Measurements from ENCODE around the gene DAGLA. TPM values are rescaled to one million over a fixed set of nuclear protein-coding genes. Genes with fewer than 3 reads are reported as not detected.

Gene DAGLA
- total RNA-seq, 1 experiment from 2014 or later, result 10.9 TPM

DNA sequence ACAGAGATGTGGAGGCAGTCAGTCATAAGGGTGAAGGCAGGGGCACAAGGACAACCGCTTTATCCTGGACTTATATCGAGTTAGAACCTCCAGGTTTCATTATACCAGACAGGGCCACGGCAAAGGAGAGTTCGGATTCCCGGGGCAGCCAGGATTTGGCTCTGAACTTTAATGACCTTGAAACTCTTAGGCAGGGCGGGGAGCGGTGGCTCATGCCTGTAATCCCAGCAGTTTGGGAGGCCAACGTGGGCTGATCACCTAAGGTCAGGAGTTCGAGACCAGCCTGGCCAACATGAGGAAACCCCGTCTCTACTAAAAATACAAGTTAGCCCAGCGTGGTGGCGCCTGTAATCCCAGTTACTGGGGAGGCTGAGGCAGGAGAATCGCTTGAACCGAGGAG lies 71.2 kb downstream of the DAGLA start:
- POLR2A ChIA-PET (ENCODE audit: low non-redundant PET), result no interaction called here
- intact Hi-C loops (cut with micrococcal nuclease; ENCODE audit: unreplicated experiment), result no loop called here
- TF ChIP-seq EZH2 (IDR thresholded peaks at IDR 0.05; ENCODE audit: borderline replicate concordance, low read depth, low read length, poor library complexity, severe bottlenecking), result no peak
- TF ChIP-seq, protein P1, sequence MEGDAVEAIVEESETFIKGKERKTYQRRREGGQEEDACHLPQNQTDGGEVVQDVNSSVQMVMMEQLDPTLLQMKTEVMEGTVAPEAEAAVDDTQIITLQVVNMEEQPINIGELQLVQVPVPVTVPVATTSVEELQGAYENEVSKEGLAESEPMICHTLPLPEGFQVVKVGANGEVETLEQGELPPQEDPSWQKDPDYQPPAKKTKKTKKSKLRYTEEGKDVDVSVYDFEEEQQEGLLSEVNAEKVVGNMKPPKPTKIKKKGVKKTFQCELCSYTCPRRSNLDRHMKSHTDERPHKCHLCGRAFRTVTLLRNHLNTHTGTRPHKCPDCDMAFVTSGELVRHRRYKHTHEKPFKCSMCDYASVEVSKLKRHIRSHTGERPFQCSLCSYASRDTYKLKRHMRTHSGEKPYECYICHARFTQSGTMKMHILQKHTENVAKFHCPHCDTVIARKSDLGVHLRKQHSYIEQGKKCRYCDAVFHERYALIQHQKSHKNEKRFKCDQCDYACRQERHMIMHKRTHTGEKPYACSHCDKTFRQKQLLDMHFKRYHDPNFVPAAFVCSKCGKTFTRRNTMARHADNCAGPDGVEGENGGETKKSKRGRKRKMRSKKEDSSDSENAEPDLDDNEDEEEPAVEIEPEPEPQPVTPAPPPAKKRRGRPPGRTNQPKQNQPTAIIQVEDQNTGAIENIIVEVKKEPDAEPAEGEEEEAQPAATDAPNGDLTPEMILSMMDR (conservative IDR thresholded peaks at IDR 0.05; ENCODE audit: low read depth, low read length), result no peak
- Histone ChIP-seq H3K4me1 (ENCODE audit: insufficient read depth, low read length, poor library complexity, severe bottlenecking) (peaks cover 11% of the 10 kb centered on the region), H3K9me3 (ENCODE audit: low read depth, low read length, poor library complexity, severe bottlenecking) (no peaks in the 10 kb centered on the region), H3K27ac (ENCODE audit: low read depth, low read length, poor library complexity, severe bottlenecking) (no peak overlapping the region), H3K27me3 (replicated peaks; ENCODE audit: insufficient read depth, low read depth, low read length, poor library complexity) (no peaks in the 10 kb centered on the region), H3K4me3 (ENCODE audit: low read depth, low read length, poor library complexity, severe bottlenecking) (no peak overlapping the region), H3K36me3 (ENCODE audit: insufficient read depth, low read length, poor library complexity, severe bottlenecking) (no peaks in the 10 kb centered on the region)
- CTCF ChIA-PET, result interaction anchor here (1.2 kb wide), 1 partner anchor 18 kb away, joined by 4 read pairs; no protein-coding TSS in a partner anchor
- no TSS peak for BruUV-seq (replicated peaks)
- no peak for DNase-seq (ENCODE audit: low spot score)

DNA sequence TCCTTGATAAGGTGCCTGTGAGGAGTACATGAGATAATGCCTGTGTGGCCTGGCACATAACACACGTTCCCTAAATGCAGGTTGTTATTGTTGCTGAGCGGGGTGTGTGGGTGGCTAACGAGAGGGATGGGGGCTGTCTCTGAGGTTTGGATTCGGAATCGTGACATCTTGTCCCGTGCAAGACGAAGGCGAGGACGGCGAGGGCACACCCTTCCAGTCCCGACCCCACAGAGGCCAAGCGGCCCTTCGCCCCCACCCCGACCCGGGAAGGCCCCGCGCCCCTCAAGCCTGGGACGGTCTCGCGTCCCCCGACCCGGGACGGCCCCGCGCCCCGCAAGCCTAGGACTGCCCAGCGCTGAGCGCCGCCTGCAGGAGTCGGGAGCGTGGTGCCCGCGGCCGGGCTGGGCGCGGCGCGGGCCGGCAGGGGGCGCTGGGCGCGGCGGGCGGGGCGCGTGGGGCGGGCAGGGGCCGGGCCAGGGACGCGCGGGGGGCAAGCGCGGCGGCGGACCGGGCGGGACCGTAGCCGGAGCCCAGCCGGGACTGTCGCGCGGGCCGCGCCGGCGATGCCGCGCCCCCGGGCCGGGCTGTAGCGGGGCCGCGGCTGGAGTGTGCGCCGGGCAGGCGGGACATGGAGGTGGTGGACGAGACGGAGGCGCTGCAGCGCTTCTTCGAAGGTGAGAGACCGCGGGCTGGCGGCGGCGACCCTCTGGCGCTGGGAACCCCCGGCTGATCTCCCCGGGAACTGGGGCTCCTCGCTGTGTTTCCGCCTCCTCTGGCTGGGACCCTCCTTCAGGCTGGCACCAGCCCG lies 72.1 kb downstream of the DAGLA start, which contains the start of gene MYRF:
Gene MYRF (plus strand): TSS at position 520 of the 808 bp plus-strand sequence. CDS start 109 bp downstream, at position 629.
- peak; percentile 73 for DNase-seq (ENCODE audit: low spot score)
- Histone ChIP-seq H3K4me1 (ENCODE audit: insufficient read depth, low read length, poor library complexity, severe bottlenecking) (peaks cover 20% of the 10 kb centered on the region), H3K4me3 (ENCODE audit: low read depth, low read length, poor library complexity, severe bottlenecking) (peak within 1 kb of the TSS; percentile 50), H3K36me3 (ENCODE audit: insufficient read depth, low read length, poor library complexity, severe bottlenecking) (no peaks in the 10 kb centered on the region), H3K27ac (ENCODE audit: low read depth, low read length, poor library complexity, severe bottlenecking) (no peak within 1 kb of the TSS), H3K9me3 (ENCODE audit: low read depth, low read length, poor library complexity, severe bottlenecking) (no peaks in the 10 kb centered on the region), H3K27me3 (replicated peaks; ENCODE audit: insufficient read depth, low read depth, low read length, poor library complexity) (no peaks in the 10 kb centered on the region)
- ChIA-PET POLR2A (ENCODE audit: low non-redundant PET) (no interaction called here), CTCF (interaction anchor here (1.2 to 1.6 kb wide), 2 partner anchors 36 to 356 kb away, joined by 6 to 10 read pairs; no protein-coding TSS in a partner anchor)
- no TSS peak for BruUV-seq (replicated peaks)
- intact Hi-C loops (cut with micrococcal nuclease; ENCODE audit: unreplicated experiment), result no loop called here
- TF ChIP-seq EZH2 (IDR thresholded peaks at IDR 0.05; ENCODE audit: borderline replicate concordance, low read depth, low read length, poor library complexity, severe bottlenecking), result no peak
- TF ChIP-seq, protein P1 (conservative IDR thresholded peaks at IDR 0.05; ENCODE audit: low read depth, low read length), result peak; percentile 59

DNA sequence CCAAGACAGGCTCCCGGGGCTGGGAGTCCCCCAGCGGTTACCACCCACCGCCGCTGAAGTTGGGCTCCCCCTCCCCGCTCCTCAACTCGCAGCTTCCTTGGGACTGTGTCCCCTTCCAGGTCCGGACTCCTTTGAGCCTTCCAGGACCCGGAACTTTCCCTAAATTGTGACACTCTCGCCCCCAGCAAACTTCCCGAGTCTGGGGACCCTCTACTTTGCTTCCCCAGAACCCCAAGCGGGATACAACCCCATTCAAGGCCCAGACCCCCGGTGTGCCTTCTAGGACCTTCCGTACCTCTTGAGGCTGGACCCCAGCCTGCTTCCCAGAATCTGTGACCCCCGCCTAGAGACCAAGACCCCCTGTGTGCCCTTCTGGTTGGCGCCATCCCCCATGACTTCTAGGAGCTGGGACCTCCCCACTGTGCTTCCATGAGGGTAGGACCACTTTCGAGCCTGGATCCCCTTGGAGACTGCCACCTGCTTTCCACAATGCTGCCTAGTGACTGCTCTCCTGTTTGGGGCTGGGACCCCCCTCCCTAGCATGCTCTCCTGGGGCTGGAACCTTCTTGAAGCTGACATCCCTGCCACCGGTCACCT lies 72.8 kb downstream of the DAGLA start:
- ChIA-PET CTCF (interaction anchor here (0.7 to 1.6 kb wide), 4 partner anchors 34 to 475 kb away, joined by 3 to 10 read pairs (median 4); no protein-coding TSS in a partner anchor), POLR2A (ENCODE audit: low non-redundant PET) (no interaction called here)
- TF ChIP-seq EZH2 (IDR thresholded peaks at IDR 0.05; ENCODE audit: borderline replicate concordance, low read depth, low read length, poor library complexity, severe bottlenecking), result no peak
- TF ChIP-seq, protein P1 (conservative IDR thresholded peaks at IDR 0.05; ENCODE audit: low read depth, low read length), result 0 out of 2 replicates have a peak, but pooled peaks have one; percentile 12
- intact Hi-C loops (cut with micrococcal nuclease; ENCODE audit: unreplicated experiment), result no loop called here
- Histone ChIP-seq H3K27me3 (replicated peaks; ENCODE audit: insufficient read depth, low read depth, low read length, poor library complexity) (no peaks in the 10 kb centered on the region), H3K36me3 (ENCODE audit: insufficient read depth, low read length, poor library complexity, severe bottlenecking) (no peaks in the 10 kb centered on the region), H3K27ac (ENCODE audit: low read depth, low read length, poor library complexity, severe bottlenecking) (no peak overlapping the region), H3K4me3 (ENCODE audit: low read depth, low read length, poor library complexity, severe bottlenecking) (peak overlapping the region; percentile 50), H3K4me1 (ENCODE audit: insufficient read depth, low read length, poor library complexity, severe bottlenecking) (peaks cover 26% of the 10 kb centered on the region), H3K9me3 (ENCODE audit: low read depth, low read length, poor library complexity, severe bottlenecking) (no peaks in the 10 kb centered on the region)
- DNase-seq (ENCODE audit: low spot score), result peak; percentile 39
- BruUV-seq (replicated peaks), result no TSS peak
